Esophagus squamous epithelium (tissue), 5 donors: ENCODE results near the gene FUT9. TPM values are rescaled to one million over a fixed set of nuclear protein-coding genes. Genes with fewer than 3 reads are reported as not detected.

Experiments used
- DNase-seq: peaks from one replicate; lab custom pipeline; 2025; lab: John Stamatoyannopoulos, UW
- H3K27ac ChIP-seq, 4 donors: fragments of 200-600 bp; sonication (generic); one replicate each; pipeline ENCODE4 v1.5.1; 2016 to 2019; ENCODE audit warnings: mild to moderate bottlenecking in 1 of 4
- H3K27me3 ChIP-seq, 4 donors: fragments of 200-600 bp; sonication (generic); 1 replicate in 3 of 4; 2 replicates in 1 of 4; pipeline versions ENCODE4 v1.5.1 to v1.6.0; 2017 to 2021; ENCODE audit warnings: antibody characterized with exemption in 1 of 4
- H3K36me3 ChIP-seq, 3 donors: fragments of 200-600 bp; sonication (generic); one replicate each; pipeline ENCODE4 v1.5.1; 2016 to 2019
- H3K4me1 ChIP-seq, 3 donors: fragments of 200-600 bp; sonication (generic); one replicate each; pipeline ENCODE4 v1.5.1; 2017 to 2019
- H3K4me3 ChIP-seq, 4 donors: fragments of 200-600 bp; sonication (generic); 1 replicate in 3 of 4; 2 replicates in 1 of 4; pipeline ENCODE4 v1.5.1; 2016 to 2019; ENCODE audit warnings: mild to moderate bottlenecking in 2 of 4, moderate library complexity in 1 of 4
- H3K9me3 ChIP-seq, 3 donors: fragments of 200-600 bp; sonication (generic); one replicate each; pipeline ENCODE4 v1.5.1; 2016 to 2019
- CTCF ChIP-seq, 6 experiments: fragments of 450-650 bp in 4 of 6; fragments of 200-600 bp in 2 of 6; sonication (generic) in 2 of 6; IDR thresholded peaks; one replicate each; pipeline ENCODE4 v1.5.1; 2016 to 2019; ENCODE audit warnings: antibody characterized with exemption in 6 of 6, mild to moderate bottlenecking in 4 of 6, moderate library complexity in 4 of 6
- POLR2A ChIP-seq, 4 donors: fragments of 450-650 bp; IDR thresholded peaks; one replicate each; pipeline ENCODE4 v1.6.1; 2017; ENCODE audit warnings: antibody characterized with exemption in 4 of 4, mild to moderate bottlenecking in 4 of 4, moderate library complexity in 3 of 4
- WGBS, 2 donors: methylation state at CpG; one replicate each; pipeline ENCODE4 v1.1.5; 2018; 5-methylcytosine and 5-hydroxymethylcytosine counted together
- intact Hi-C: fragments of 100-400 bp; cut with DNase I; formaldehyde crosslinking; loops from one replicate; pipeline ENCODE4 v1.15.0; 2022
- total RNA-seq, 4 donors: library from RNA; depleted of rRNA; stranded (reverse); fragments of >200 nt; gene quantifications; one replicate each; pipeline ENCODE4 v1.1.0, GENCODE V29; 2016
- donor health status: DM: yes; HTN: yes; CAD: no.

FUT9 gene
- total RNA-seq, 4 donors from 2014 or later, result not detected

GRCh38 chr6:96234444-96234843 lies 218.7 kb downstream of the FUT9 start:
- Histone ChIP-seq H3K36me3 (no peaks in the 10 kb centered on the region), H3K4me1 (no peaks in the 10 kb centered on the region), H3K9me3 (no peaks in the 10 kb centered on the region), H3K4me3 (no peak overlapping the region), H3K27me3 (no peaks in the 10 kb centered on the region), H3K27ac (no peak overlapping the region)
- 58 to 68% methylated on average over 2 of the region's 2 CpGs for WGBS, 2 donors
- no peak for DNase-seq
- no peak for TF ChIP-seq POLR2A (IDR thresholded peaks at IDR 0.05)
- TF ChIP-seq CTCF (IDR thresholded peaks at IDR 0.05), result no peak
- intact Hi-C loops, result no loop called here

- H3K9me3 ChIP-seq, result no peaks in the 10 kb centered on the region
- no peaks in the 10 kb centered on the region for H3K4me1 ChIP-seq
- intact Hi-C loops, result no loop called here
- no peak overlapping the region for H3K4me3 ChIP-seq
- H3K27ac ChIP-seq, result no peak overlapping the region
- H3K36me3 ChIP-seq, result no peaks in the 10 kb centered on the region
- no peak for DNase-seq
- TF ChIP-seq CTCF (IDR thresholded peaks at IDR 0.05) (no peak), POLR2A (IDR thresholded peaks at IDR 0.05) (no peak)
- H3K27me3 ChIP-seq, result no peaks in the 10 kb centered on the region
- WGBS, 2 donors, result 74 to 79% methylated on average over 5 of the region's 5 CpGs
These were observed 220.2 kb downstream of the FUT9 start for GRCh38 chr6:96235927-96236326.

GRCh38 chr6:96236471-96236870 lies 220.7 kb downstream of the FUT9 start:
- no peak overlapping the region for H3K4me3 ChIP-seq
- no peaks in the 10 kb centered on the region for H3K36me3 ChIP-seq
- H3K27ac ChIP-seq, result no peak overlapping the region
- H3K27me3 ChIP-seq, result no peaks in the 10 kb centered on the region
- H3K9me3 ChIP-seq, result no peaks in the 10 kb centered on the region
- intact Hi-C loops, result no loop called here
- TF ChIP-seq POLR2A (IDR thresholded peaks at IDR 0.05), result no peak
- no peak for TF ChIP-seq CTCF (IDR thresholded peaks at IDR 0.05)
- DNase-seq, result no peak
- 27 to 45% methylated on average over 3 of the region's 3 CpGs for WGBS, 2 donors
- no peaks in the 10 kb centered on the region for H3K4me1 ChIP-seq

- Histone ChIP-seq H3K27me3 (no peaks in the 10 kb centered on the region), H3K9me3 (no peaks in the 10 kb centered on the region), H3K4me3 (no peak overlapping the region), H3K27ac (no peak overlapping the region), H3K36me3 (no peaks in the 10 kb centered on the region), H3K4me1 (no peaks in the 10 kb centered on the region)
- DNase-seq, result no peak
- WGBS, 2 donors, result 41% methylated on average over 3 of the region's 3 CpGs
- intact Hi-C loops, result no loop called here
- no peak for TF ChIP-seq CTCF (IDR thresholded peaks at IDR 0.05)
- TF ChIP-seq POLR2A (IDR thresholded peaks at IDR 0.05), result no peak
These were observed 222.0 kb downstream of the FUT9 start for GRCh38 chr6:96237638-96238347.

- no peaks in the 10 kb centered on the region for H3K4me1 ChIP-seq
- no peaks in the 10 kb centered on the region for H3K9me3 ChIP-seq
- intact Hi-C loops, result no loop called here
- no peak for DNase-seq
- no peaks in the 10 kb centered on the region for H3K27me3 ChIP-seq
- TF ChIP-seq CTCF (IDR thresholded peaks at IDR 0.05), result no peak
- TF ChIP-seq POLR2A (IDR thresholded peaks at IDR 0.05), result no peak
- no peaks in the 10 kb centered on the region for H3K36me3 ChIP-seq
- H3K27ac ChIP-seq, result no peak overlapping the region
- WGBS, 2 donors, result 39 to 67% methylated on average over 2 of the region's 2 CpGs
- no peak overlapping the region for H3K4me3 ChIP-seq
These were observed 230.8 kb downstream of the FUT9 start for GRCh38 chr6:96246563-96246962.
